Renal cortex interstitium (tissue), 15 donors: ENCODE results near the gene GSX2. TPM values are rescaled to one million over a fixed set of nuclear protein-coding genes. Genes with fewer than 3 reads are reported as not detected.
A peak's percentile ranks its signal among the peaks of the same experiment; 100 is the strongest.
"Not testable (repeated sequence)": the region's sequence is repeated elsewhere in the genome, so short reads cannot be mapped to it uniquely, and the experiment has no call there.

ENCODE experiments used
- DNase-seq, 11 donors: peaks; one replicate each; pipeline ENCODE4 v3.0.0-alpha.2; 2013; ENCODE audit warnings: low read depth in 9 of 11, low spot score in 4 of 11; ENCODE audit errors: extremely low read depth in 1 of 11
- long read RNA-seq, 16 experiments: transcript quantifications; one replicate each; lab custom pipeline, GENCODE V29; 2026
- polyA plus RNA-seq, 3 donors: library from polyadenylated mRNA; unstranded; fragments of 120-200 nt; gene quantifications; one replicate each; pipeline ENCODE4 v1.2.1, GENCODE V29; 2013; ENCODE audit not compliant: insufficient read length in 3 of 3

GSX2 gene
- polyA plus RNA-seq = not detected
- long read RNA-seq, donor 1 = 0 reads
- long read RNA-seq, donor 2 = 0 reads
- long read RNA-seq, donor 3 = 0 reads
- long read RNA-seq, donor 4 = 0 reads
- long read RNA-seq, donor 5 = 0 reads
- long read RNA-seq, donor 6 = 0 reads
- long read RNA-seq, donor 7 = 0 reads
- long read RNA-seq, donor 8 = 0 reads
- long read RNA-seq, donor 9 = 0 reads
- long read RNA-seq, donor 10 = 0 reads
- long read RNA-seq, donor 11 = 0 reads
- long read RNA-seq, donor 12 = 0 reads
- long read RNA-seq, donor 13 = 0 reads
- long read RNA-seq, donor 14 = 0 reads
- long read RNA-seq, donor 15 = 0 reads
- long read RNA-seq, donor 16 = 0 reads

GRCh38 chr4:54099748-54100574 lies at the start of gene GSX2:
Gene GSX2 (plus strand): TSS chr4:54100163. CDS start chr4:54100345, 182 bp downstream.
- DNase-seq = no peak

- DNase-seq = no peak
Observed at GRCh38 chr4:54050214-54050904, 49.6 kb upstream of the GSX2 start.

GRCh38 chr4:54053322-54053721 lies 46.6 kb upstream of the GSX2 start:
- not testable (repeated sequence) for DNase-seq

- no peak for DNase-seq
Observed at GRCh38 chr4:54054501-54054900, 45.5 kb upstream of the GSX2 start.

GRCh38 chr4:54055494-54055893 lies 44.5 kb upstream of the GSX2 start:
- no peak for DNase-seq

- no peak for DNase-seq
Observed at GRCh38 chr4:54056360-54056759, 43.6 kb upstream of the GSX2 start.

- DNase-seq = no peak
Observed at GRCh38 chr4:54058171-54058570, 41.8 kb upstream of the GSX2 start.

- DNase-seq = no peak
Observed at GRCh38 chr4:54060116-54060515, 39.8 kb upstream of the GSX2 start.

GRCh38 chr4:54061067-54061466 lies 38.9 kb upstream of the GSX2 start:
- DNase-seq = no peak

GRCh38 chr4:54061873-54062272 lies 38.1 kb upstream of the GSX2 start:
- no peak for DNase-seq

- DNase-seq = no peak
Observed at GRCh38 chr4:54062392-54062791, 37.6 kb upstream of the GSX2 start.

GRCh38 chr4:54063229-54063628 lies 36.7 kb upstream of the GSX2 start:
- peak in 3 of 11 donors; percentile 9 to 35 (median 21) for DNase-seq

GRCh38 chr4:54063737-54064316 lies 36.1 kb upstream of the GSX2 start:
- peak in 7 of 11 donors; percentile 20 to 36 (median 30) for DNase-seq

- peak; percentile 59 to 94 (median 90) for DNase-seq
Observed at GRCh38 chr4:54064317-54065111, 35.4 kb upstream of the GSX2 start, which contains the start of gene CHIC2. Gene CHIC2 (minus strand): TSS chr4:54064605. CDS start chr4:54064300, 305 bp downstream.

- DNase-seq = no peak
Observed at GRCh38 chr4:54065282-54066087, 34.5 kb upstream of the GSX2 start.

GRCh38 chr4:54066088-54066415 lies 33.9 kb upstream of the GSX2 start:
- no peak for DNase-seq

GRCh38 chr4:54066718-54067129 lies 33.2 kb upstream of the GSX2 start:
- DNase-seq = no peak

GRCh38 chr4:54067166-54067565 lies 32.8 kb upstream of the GSX2 start:
- DNase-seq = no peak
